ENCODE results near the gene SUCLA2. TPM values are rescaled to one million over a fixed set of nuclear protein-coding genes. Genes with fewer than 3 reads are reported as not detected.

The SUCLA2 gene
- total and polyA plus RNA-seq, 2 experiments from 2014 or later, result 56.9 to 60.6 TPM

- TF ChIP-seq CTCF (IDR thresholded peaks at IDR 0.05; ENCODE audit: poor library complexity), result no peak
- no peak for TF ChIP-seq EZH2 (IDR thresholded peaks at IDR 0.05; ENCODE audit: borderline replicate concordance)
- TF ChIP-seq EZH2phosphoT487 (IDR thresholded peaks at IDR 0.05; ENCODE audit: low read depth, severe bottlenecking, unreplicated experiment), result no peak
- H3K79me2 ChIP-seq, result no peaks in the 10 kb centered on the region
- H3K4me1 ChIP-seq (ENCODE audit: insufficient read depth), result no peaks in the 10 kb centered on the region
- DNase-seq (ENCODE audit: low spot score), result no peak
- no peaks in the 10 kb centered on the region for H3K27me3 ChIP-seq
- no peaks in the 10 kb centered on the region for H3K9me3 ChIP-seq (ENCODE audit: low read depth)
- H3K36me3 ChIP-seq (replicated peaks; ENCODE audit: insufficient read depth, low read depth), result no peaks in the 10 kb centered on the region
- no peaks in the 10 kb centered on the region for H3K9me2 ChIP-seq (replicated peaks; ENCODE audit: insufficient read depth)
- no peak overlapping the region for H3K4me3 ChIP-seq
- no peak overlapping the region for H3K4me2 ChIP-seq
- 93% methylated on average over 1 of the region's 1 CpG for WGBS (ENCODE audit: low lambda C conversion rate, missing lambda C conversion rate)
- no peak overlapping the region for H2AFZ ChIP-seq
- no peak overlapping the region for H3K27ac ChIP-seq
- no peaks in the 10 kb centered on the region for H4K20me1 ChIP-seq (ENCODE audit: insufficient read depth, poor library complexity, severe bottlenecking)
These were observed 107.5 kb downstream of the SUCLA2 start for GRCh38 chr13:47893527-47893926.

Other genes with a start within 250 kb of the SUCLA2 start
- 16.6 and 16.8 TPM in 2 replicates for gene NUDT15, start 36.5 kb upstream of the SUCLA2 start, total RNA-seq
- gene NUDT15, start 36.5 kb upstream of the SUCLA2 start, polyA plus RNA-seq, result 13.7 and 17.7 TPM in 2 replicates
- 30.1 and 37.4 TPM in 2 replicates for gene MED4, start 93.8 kb upstream of the SUCLA2 start, total RNA-seq
- 55.7 and 63.4 TPM in 2 replicates for gene MED4, start 93.8 kb upstream of the SUCLA2 start, polyA plus RNA-seq
- gene ITM2B, start 231.9 kb upstream of the SUCLA2 start, total RNA-seq, result 438 and 449 TPM in 2 replicates
- 572 and 588 TPM in 2 replicates for gene ITM2B, start 231.9 kb upstream of the SUCLA2 start, polyA plus RNA-seq

Measured in hepatocyte (in vitro differentiated cells).